ENCODE measurements around the gene TIPRL. TPM values are rescaled to one million over a fixed set of nuclear protein-coding genes. Genes with fewer than 3 reads are reported as not detected.
A peak's percentile ranks its signal among the peaks of the same experiment; 100 is the strongest.

TIPRL gene
- total and polyA plus RNA-seq, 9 of the 15 experiments (the other 6 are each of a cell fraction or from before 2014, with no cell fraction given) = 41.4 to 90.2 (median 69.9) TPM

- TF ChIP-seq RBM14 (IDR thresholded peaks at IDR 0.05; ENCODE audit: borderline replicate concordance, insufficient read depth, low read depth, low read length) (no peak), ELF1 (tag; IDR thresholded peaks at IDR 0.05) (peak; percentile 87), PTBP1 (IDR thresholded peaks at IDR 0.05; ENCODE audit: low read depth, low read length) (no peak), HDAC8 (tag; IDR thresholded peaks at IDR 0.05) (no peak), KDM4B (IDR thresholded peaks at IDR 0.05; ENCODE audit: borderline replicate concordance in 2 of 2, low read depth in 1 of 2) (peak in 1 of 2 experiments; percentile 86; a peak in 1 of 4 replicates), KAT2B (IDR thresholded peaks at IDR 0.05; ENCODE audit: low read depth, low read length) (no peak), ZBTB40 (IDR thresholded peaks at IDR 0.05) (peak; percentile 97), ZBTB40 (CRISPR knock-in tag; IDR thresholded peaks at IDR 0.05) (no peak), EP400 (IDR thresholded peaks at IDR 0.05) (peak; percentile 89), XRCC3 (IDR thresholded peaks at IDR 0.05) (no peak), ZC3H11A (IDR thresholded peaks at IDR 0.05; ENCODE audit: low read depth, low read length) (no peak)
- TF ChIP-seq, protein P1, sequence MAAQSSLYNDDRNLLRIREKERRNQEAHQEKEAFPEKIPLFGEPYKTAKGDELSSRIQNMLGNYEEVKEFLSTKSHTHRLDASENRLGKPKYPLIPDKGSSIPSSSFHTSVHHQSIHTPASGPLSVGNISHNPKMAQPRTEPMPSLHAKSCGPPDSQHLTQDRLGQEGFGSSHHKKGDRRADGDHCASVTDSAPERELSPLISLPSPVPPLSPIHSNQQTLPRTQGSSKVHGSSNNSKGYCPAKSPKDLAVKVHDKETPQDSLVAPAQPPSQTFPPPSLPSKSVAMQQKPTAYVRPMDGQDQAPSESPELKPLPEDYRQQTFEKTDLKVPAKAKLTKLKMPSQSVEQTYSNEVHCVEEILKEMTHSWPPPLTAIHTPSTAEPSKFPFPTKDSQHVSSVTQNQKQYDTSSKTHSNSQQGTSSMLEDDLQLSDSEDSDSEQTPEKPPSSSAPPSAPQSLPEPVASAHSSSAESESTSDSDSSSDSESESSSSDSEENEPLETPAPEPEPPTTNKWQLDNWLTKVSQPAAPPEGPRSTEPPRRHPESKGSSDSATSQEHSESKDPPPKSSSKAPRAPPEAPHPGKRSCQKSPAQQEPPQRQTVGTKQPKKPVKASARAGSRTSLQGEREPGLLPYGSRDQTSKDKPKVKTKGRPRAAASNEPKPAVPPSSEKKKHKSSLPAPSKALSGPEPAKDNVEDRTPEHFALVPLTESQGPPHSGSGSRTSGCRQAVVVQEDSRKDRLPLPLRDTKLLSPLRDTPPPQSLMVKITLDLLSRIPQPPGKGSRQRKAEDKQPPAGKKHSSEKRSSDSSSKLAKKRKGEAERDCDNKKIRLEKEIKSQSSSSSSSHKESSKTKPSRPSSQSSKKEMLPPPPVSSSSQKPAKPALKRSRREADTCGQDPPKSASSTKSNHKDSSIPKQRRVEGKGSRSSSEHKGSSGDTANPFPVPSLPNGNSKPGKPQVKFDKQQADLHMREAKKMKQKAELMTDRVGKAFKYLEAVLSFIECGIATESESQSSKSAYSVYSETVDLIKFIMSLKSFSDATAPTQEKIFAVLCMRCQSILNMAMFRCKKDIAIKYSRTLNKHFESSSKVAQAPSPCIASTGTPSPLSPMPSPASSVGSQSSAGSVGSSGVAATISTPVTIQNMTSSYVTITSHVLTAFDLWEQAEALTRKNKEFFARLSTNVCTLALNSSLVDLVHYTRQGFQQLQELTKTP (IDR thresholded peaks at IDR 0.05; ENCODE audit: low read depth in 1 of 2, partially characterized antibody in 2 of 2) = peak in 1 of 2 experiments; percentile 12
Measured at GRCh38 chr1:168178638-168179437, at the start of gene TIPRL (continued).
